Stimulated activated CD4-positive, alpha-beta T cell treated with anti-CD3 and anti-CD28 coated beads, Interleukin-15, amount 100 ng/mL, for 1 hour (primary cell): ENCODE results near the gene GALNT9.

Experiments
- DNase-seq, 2 donors: peaks; one replicate each; pipeline ENCODE4 v3.0.0-alpha.2; 2020; ENCODE audit warnings: low read depth in 1 of 2, low spot score in 1 of 2

Gene GALNT9

DNA sequence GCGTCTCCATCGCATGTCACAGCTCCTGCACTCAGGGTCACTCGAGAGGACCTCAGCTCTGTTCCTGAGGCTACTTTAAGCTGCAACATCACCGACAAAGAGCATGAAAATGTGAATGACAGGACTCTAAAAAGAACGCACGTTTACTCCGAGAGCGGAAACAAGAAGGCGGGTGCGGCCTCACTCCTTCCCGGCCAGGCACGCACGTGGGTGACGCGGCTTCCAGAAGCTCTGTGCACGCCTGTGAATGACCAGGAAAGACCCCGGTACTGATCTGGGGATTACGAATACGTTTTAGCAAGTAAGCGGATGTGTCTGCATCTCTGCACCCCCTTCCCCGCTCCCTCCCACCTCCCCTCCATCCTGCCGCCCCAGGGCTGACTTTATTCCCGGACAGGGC lies 15.2 kb upstream of the GALNT9 start:
- DNase-seq = no peak

GRCh38 chr12:132344181-132344580 lies 14.8 kb upstream of the GALNT9 start:
- DNase-seq = no peak

- no peak for DNase-seq
Observed at GRCh38 chr12:132343294-132344004, 14.1 kb upstream of the GALNT9 start.

- DNase-seq = no peak
Observed at GRCh38 chr12:132342251-132343227, 13.2 kb upstream of the GALNT9 start.

DNA sequence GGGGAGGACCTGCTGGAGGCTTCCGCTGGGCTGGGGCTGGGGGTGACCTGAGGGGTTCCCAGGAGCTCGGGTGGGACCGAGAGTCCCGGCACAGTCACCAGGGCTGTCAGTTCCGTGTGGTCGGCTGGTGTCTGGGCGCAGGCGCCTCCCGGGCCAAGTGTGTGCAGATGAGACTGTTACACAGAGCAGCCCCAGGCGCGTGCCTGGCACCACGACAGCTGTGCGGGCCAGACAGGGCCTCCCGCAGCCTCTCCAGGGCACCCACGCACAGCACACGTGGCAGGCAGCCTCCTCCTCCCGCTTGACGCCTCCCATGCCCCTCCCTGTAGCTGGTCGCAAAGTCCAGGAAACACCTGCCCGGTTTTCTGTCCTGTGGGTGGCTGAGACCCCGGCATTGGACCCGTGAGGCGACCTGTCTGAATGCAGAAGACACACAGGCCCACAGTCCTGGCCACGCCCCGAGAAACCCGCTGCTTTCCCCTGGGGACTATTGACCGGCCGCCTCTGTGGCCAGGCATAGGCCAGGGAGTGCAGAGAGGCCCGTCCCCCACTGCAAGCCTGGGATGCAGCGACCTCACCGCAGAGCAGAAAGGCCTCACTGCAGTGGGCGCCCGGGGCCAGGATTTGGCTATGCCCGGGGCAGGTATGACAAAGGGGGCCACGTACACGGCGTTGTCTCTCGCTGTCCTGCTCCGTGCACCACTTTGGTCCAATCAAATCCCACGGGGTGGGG lies 12.1 kb upstream of the GALNT9 start:
- no peak for DNase-seq

DNA sequence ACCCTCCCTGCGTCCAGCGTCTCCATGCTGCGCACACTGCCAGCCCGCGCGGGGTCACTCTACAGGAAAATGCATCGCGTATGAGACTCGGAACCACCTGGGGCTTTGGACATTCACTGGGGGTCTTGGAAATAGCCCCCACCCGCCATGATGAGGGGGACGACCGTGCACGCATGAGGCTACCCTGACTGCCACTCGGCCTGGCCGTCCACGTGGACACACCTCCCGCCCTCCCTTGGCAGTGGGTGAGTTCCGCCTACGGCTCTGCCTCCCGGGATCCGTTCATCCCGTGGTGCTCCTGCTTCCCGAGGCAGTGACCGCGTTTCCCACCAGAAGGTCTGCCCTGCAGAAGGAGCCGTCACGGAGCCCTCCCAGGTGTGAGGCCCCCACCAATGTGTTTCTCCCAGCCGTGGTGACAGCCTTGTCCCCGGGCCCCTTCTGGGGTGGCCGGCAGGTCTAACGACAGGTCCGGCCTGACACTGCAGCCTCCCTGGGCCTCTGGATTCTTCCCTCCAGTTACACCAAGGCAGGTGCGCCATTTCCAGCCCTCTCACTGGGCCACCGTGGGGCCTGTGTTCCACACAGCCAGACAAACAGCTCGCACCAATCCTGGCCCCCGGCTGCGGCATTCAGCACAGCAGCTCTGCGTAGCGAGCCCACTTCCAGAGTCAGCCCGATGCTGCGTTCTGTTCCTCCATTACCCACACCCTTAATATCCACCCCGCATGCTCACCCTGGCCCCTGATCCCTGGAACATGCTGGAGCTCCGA lies 11.1 kb upstream of the GALNT9 start:
- no peak for DNase-seq

DNA sequence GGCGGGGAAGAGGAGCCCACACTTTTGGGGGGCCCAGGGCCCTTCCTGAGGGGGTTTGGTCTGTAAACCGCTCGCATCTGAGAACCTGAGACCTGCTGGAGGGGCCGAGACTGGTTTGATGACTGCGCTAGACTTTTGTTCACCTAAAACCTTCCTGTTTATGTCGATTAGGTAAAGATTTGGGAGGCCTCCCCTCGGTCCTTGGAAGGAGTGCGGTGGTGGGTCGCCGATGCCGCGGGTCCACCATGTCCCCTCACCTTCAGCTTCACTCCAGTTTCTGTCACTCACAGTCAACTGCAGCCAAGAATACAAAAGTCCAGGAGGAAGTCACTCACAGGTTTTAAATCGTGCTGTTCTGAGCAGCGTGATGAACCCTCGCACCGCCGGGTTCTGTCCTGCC lies 10.5 kb upstream of the GALNT9 start:
- no peak for DNase-seq

DNA sequence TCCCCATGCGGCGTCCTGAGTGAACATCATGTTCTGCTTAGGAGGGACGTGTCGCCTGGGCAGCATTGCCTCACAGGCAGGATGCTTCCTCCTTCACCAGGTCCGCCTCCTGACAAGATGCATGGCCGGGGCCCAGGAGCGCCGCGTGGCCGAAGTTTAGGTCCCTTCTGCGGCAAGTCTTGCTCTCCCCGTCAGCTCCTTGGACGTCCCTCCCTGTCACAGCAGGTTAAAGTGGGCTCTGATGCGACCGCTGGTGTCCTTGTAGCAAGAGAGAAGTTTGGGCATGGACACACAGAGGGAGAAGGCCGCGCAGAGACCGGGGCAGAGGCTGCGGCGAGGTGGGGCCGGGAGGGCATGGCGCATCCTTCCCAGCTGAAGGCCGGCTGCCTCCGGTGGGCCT lies 9.4 kb upstream of the GALNT9 start:
- no peak for DNase-seq

DNA sequence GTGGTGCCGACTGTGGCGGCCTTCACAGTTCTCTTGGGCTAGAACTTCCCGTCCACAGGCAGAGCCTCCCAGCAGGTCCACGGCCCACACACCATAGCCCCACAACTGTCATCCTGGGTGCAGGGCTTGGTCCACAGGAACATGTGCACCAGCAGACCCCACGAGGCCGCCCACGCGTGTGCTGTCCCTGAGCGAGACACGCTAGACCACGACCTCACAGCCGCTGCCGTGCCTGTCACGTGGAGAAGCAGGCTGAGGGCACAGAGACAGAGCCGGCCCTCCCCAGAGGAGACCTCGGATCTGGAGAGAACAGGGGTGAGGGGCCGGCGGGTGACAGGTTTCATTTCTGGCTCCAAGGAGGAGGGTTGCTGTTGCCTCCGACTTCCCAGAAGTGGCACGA lies 8.9 kb upstream of the GALNT9 start:
- no peak for DNase-seq

DNA sequence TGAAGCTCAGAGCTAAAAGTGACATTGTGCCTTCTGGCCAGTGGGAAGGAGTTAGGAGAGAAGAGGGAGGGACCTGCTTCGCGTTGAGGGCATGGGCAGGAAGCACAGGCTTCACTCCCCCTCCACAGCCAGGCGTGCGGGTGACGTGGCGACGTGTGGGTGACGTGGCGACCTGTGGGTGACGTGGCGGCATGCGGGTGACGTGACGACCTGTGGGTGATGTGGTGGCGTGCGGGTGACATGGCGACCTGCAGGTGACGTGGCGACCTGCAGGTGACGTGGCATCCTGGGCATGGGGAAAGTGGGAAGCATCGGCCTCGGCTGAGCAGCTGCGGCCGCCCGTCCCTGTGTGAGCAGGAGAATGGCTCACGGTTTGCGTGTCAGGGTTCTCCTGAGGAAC lies 8.2 kb upstream of the GALNT9 start:
- no peak for DNase-seq

DNA sequence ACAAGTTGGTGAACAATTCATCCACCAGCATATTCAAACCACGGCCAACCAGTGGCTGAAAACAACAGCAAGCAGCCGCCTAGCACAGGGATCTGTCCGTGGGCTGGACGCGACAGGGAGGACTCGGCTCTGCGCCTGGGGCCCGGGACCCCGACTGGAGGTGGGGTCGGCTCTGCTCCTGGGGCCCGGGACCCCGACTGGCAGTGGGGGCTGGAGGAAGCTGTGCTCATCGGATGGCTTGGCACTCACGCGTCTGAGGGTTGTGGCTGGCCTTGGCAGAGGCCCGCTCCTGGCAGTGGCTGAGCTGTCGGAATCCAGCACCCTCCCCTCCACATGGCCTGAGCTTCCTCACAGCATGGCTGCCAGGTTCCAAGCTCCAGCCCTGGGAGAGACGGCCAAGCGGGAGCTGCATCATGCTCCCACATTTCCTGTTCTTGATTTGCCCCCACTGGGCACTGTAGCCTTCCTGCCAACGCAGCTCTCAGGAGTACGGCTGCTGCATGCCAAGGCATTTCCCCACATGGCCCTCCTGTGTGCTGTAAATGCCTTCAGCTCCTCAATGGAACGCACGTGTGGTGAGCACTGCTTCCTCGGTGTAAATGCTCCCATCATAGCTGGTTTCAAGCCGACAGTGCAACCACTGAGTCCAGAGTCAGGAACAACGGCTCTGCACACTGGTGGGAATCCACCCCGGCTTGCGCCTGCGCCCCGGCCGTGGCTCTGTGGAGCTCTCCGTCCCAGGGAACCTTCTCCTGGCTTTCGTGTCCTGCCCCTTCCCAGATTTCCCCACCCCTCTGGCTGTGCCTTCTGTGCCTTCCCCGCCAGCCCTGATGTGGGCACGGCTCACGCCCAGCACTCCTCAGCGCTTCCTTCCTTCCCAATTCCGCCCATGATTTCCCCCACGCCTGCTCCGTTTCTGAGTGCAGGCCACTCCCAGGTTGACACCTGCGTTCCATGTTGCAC lies 7.3 kb upstream of the GALNT9 start:
- DNase-seq = no peak

DNA sequence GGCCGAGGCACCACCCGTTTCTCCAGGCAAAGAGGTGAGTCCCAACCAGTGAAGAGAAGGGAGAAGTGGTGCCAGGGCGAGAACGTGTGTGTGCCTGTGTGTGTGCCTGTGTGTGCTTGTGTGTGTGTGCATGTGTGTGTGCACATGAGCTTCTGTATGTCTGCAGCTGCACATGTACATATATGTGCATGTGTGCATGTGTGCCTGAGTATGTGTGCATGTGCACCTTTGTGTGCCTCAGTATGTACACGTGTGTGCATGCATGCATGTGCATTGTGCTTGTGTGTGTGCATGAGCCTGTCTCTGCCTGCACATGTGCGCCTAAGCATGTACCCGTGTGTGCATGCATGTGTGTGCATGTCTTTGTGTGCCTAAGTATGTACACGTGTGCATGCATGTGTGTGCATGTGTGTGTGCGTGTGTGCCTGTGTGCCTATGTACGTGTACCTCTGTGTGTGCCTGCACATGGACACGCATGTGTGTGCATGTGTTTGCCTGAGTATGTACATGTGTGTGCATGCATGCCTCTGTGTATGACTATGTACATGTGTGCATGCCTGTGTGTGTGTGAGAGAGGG lies 5.9 kb upstream of the GALNT9 start:
- no peak for DNase-seq

GRCh38 chr12:132333766-132334165 lies 4.4 kb upstream of the GALNT9 start:
- no peak for DNase-seq

DNA sequence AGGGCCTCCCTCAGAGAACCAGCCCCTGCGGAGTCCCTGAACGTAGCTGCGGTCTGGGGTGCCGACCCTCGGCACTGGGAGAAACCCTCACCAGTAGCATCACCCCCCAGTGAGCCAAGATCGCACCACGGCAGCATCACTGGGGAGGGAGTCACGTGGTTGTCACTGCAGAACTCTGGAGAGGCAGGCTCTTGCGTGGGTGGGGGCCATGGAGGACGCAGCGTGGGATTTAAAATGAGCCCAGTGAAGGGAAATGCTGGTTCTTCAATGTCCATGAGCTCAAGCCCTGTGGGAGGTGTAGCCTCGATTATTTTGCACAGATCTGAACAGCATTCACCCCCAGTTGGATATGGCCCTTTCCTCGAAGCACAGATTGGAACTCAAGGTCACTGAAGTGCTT lies 3.9 kb upstream of the GALNT9 start:
- DNase-seq = no peak

- no peak for DNase-seq
Observed at GRCh38 chr12:132330549-132330881, 1.1 kb upstream of the GALNT9 start.

DNA sequence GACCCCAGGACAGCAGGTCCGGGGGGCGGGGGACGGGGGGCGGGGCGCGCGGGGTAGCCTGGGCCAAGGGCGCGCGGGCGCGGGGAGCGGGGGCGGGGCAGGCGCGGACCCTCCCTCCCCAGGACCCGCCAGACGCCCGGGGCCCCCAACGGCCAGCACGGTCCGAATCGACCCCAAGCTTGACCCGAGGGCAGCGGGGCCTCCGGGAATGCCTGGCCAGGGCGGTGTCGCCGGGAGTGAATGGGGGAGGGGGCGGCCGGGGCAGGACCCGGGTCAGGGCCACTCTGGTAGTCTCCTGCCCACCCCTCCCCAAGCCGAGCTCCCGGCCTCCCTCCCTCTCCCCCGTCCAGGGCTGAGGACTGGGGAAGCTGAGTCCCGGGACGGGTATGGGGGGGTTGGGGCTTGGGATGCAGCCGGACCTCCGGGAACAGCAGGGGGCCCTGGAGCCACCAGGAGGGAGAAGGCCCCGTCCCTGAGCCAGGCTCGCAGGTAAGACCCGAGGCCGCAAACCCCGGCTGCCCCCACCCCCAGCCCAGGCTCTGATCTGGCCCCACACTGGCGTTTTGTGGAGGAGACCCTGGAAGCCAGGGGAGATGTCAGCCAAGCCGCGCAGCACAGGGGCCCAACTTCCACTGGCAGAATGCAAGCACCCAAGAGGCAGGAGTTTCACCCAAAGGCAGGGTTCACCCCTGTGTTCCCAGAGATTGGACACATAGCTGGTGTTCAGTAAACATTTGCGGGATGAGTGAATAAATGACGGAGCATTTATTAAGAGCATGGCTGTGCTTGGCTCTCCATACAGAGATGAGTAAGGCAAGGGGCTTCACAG lies 545 bp upstream of the GALNT9 start:
- no peak for DNase-seq

GRCh38 chr12:132328282-132329029 lies 933 bp downstream of the GALNT9 start:
- DNase-seq = no peak
